GOT3 (cell line): ENCODE measurements around the gene PTPRD.

ENCODE experiments used
- DNase-seq: peaks from one replicate; lab custom pipeline; 2025; ENCODE audit warnings: mixed read lengths; lab: John Stamatoyannopoulos, UW

Gene PTPRD

GRCh38 chr9:10612641-10613398 lies at the start of gene PTPRD:
TSS of gene PTPRD (minus strand) at chr9:10613002.
- DNase-seq = no peak

GRCh38 chr9:10661994-10662393 lies 49.2 kb upstream of the PTPRD start:
- no peak for DNase-seq

GRCh38 chr9:10661376-10661775 lies 48.6 kb upstream of the PTPRD start:
- no peak for DNase-seq

- no peak for DNase-seq
Measured at GRCh38 chr9:10651012-10651411, 38.2 kb upstream of the PTPRD start.

GRCh38 chr9:10649076-10649475 lies 36.3 kb upstream of the PTPRD start:
- no peak for DNase-seq

GRCh38 chr9:10633785-10634184 lies 21.0 kb upstream of the PTPRD start:
- DNase-seq = no peak

- no peak for DNase-seq
Measured at GRCh38 chr9:10614196-10614800, 1.5 kb upstream of the PTPRD start.

GRCh38 chr9:10613419-10613818 lies 617 bp upstream of the PTPRD start:
- DNase-seq = no peak

GRCh38 chr9:10605388-10605787 lies 7.4 kb downstream of the PTPRD start:
- no peak for DNase-seq

- DNase-seq = no peak
Measured at GRCh38 chr9:10604927-10605326, 7.9 kb downstream of the PTPRD start.

GRCh38 chr9:10597801-10598200 lies 15.0 kb downstream of the PTPRD start:
- no peak for DNase-seq

- no peak for DNase-seq
Measured at GRCh38 chr9:10594482-10594881, 18.3 kb downstream of the PTPRD start.

- no peak for DNase-seq
Measured at GRCh38 chr9:10586407-10586806, 26.4 kb downstream of the PTPRD start.

- no peak for DNase-seq
Measured at GRCh38 chr9:10571699-10572098, 41.1 kb downstream of the PTPRD start.

- DNase-seq = no peak
Measured at GRCh38 chr9:10566848-10567247, 46.0 kb downstream of the PTPRD start.

- no peak for DNase-seq
Measured at GRCh38 chr9:10562581-10563343, 50.0 kb downstream of the PTPRD start.

GRCh38 chr9:10548348-10548747 lies 64.5 kb downstream of the PTPRD start:
- DNase-seq = no peak

GRCh38 chr9:10538073-10538472 lies 74.7 kb downstream of the PTPRD start:
- DNase-seq = no peak

- no peak for DNase-seq
Measured at GRCh38 chr9:10534850-10535249, 78.0 kb downstream of the PTPRD start.

GRCh38 chr9:10525972-10526371 lies 86.8 kb downstream of the PTPRD start:
- DNase-seq = no peak

- no peak for DNase-seq
Measured at GRCh38 chr9:10523164-10523563, 89.6 kb downstream of the PTPRD start.

GRCh38 chr9:10512144-10512543 lies 100.7 kb downstream of the PTPRD start:
- DNase-seq = no peak

GRCh38 chr9:10488937-10489336 lies 123.9 kb downstream of the PTPRD start:
- no peak for DNase-seq
